ENCODE results near the gene PCYT2.
A peak's percentile ranks its signal among the peaks of the same experiment; 100 is the strongest.

Gene PCYT2

GRCh38 chr17:81917565-81918332, 6.5 kb upstream of the PCYT2 start, which contains the start of gene SIRT7 (continued):
- TF ChIP-seq, protein P1, sequence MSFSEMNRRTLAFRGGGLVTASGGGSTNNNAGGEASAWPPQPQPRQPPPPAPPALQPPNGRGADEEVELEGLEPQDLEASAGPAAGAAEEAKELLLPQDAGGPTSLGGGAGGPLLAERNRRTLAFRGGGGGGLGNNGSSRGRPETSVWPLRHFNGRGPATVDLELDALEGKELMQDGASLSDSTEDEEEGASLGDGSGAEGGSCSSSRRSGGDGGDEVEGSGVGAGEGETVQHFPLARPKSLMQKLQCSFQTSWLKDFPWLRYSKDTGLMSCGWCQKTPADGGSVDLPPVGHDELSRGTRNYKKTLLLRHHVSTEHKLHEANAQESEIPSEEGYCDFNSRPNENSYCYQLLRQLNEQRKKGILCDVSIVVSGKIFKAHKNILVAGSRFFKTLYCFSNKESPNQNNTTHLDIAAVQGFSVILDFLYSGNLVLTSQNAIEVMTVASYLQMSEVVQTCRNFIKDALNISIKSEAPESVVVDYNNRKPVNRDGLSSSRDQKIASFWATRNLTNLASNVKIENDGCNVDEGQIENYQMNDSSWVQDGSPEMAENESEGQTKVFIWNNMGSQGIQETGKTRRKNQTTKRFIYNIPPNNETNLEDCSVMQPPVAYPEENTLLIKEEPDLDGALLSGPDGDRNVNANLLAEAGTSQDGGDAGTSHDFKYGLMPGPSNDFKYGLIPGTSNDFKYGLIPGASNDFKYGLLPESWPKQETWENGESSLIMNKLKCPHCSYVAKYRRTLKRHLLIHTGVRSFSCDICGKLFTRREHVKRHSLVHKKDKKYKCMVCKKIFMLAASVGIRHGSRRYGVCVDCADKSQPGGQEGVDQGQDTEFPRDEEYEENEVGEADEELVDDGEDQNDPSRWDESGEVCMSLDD (tag by site-specific recombination; IDR thresholded peaks at IDR 0.05), result no peak
- 0 out of 2 replicates have a peak, but pooled peaks have one; percentile 30 for TF ChIP-seq KLF10 (tag by site-specific recombination; IDR thresholded peaks at IDR 0.05)
- 0 out of 2 replicates have a peak, but pooled peaks have one; percentile 36 for TF ChIP-seq ZNF561 (tag by site-specific recombination; IDR thresholded peaks at IDR 0.05; ENCODE audit: borderline replicate concordance)
- TF ChIP-seq, protein P2, sequence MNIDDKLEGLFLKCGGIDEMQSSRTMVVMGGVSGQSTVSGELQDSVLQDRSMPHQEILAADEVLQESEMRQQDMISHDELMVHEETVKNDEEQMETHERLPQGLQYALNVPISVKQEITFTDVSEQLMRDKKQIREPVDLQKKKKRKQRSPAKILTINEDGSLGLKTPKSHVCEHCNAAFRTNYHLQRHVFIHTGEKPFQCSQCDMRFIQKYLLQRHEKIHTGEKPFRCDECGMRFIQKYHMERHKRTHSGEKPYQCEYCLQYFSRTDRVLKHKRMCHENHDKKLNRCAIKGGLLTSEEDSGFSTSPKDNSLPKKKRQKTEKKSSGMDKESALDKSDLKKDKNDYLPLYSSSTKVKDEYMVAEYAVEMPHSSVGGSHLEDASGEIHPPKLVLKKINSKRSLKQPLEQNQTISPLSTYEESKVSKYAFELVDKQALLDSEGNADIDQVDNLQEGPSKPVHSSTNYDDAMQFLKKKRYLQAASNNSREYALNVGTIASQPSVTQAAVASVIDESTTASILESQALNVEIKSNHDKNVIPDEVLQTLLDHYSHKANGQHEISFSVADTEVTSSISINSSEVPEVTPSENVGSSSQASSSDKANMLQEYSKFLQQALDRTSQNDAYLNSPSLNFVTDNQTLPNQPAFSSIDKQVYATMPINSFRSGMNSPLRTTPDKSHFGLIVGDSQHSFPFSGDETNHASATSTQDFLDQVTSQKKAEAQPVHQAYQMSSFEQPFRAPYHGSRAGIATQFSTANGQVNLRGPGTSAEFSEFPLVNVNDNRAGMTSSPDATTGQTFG (tag by site-specific recombination; IDR thresholded peaks at IDR 0.05; ENCODE audit: borderline replicate concordance), result no peak
- TF ChIP-seq SP2 (tag by site-specific recombination; IDR thresholded peaks at IDR 0.05), result peak; percentile 49
- peak; percentile 60 for TF ChIP-seq ZBTB26 (tag by site-specific recombination; optimal IDR thresholded peaks at IDR 0.05)
- 0 out of 2 replicates have a peak, but pooled peaks have one; percentile 10 for TF ChIP-seq GLIS2 (tag by site-specific recombination; IDR thresholded peaks at IDR 0.05)
- TF ChIP-seq ZNF555 (tag by site-specific recombination; conservative IDR thresholded peaks at IDR 0.05), result no peak
- peak; percentile 71 for TF ChIP-seq SP3 (tag by site-specific recombination; IDR thresholded peaks at IDR 0.05)
- no peak for TF ChIP-seq KLF16 (tag by site-specific recombination; IDR thresholded peaks at IDR 0.05)
- TF ChIP-seq ZFHX2 (tag by site-specific recombination; conservative IDR thresholded peaks at IDR 0.05), result 0 out of 2 replicates have a peak, but pooled peaks have one; percentile 9
- 0 out of 2 replicates have a peak, but pooled peaks have one; percentile 6 for TF ChIP-seq ZNF677 (tag by site-specific recombination; IDR thresholded peaks at IDR 0.05)
- TF ChIP-seq ZBTB6 (tag by site-specific recombination; IDR thresholded peaks at IDR 0.05), result peak; percentile 31; the same call in 1 of the 2 replicates
- peak; percentile 78 for TF ChIP-seq REST (tag by site-specific recombination; IDR thresholded peaks at IDR 0.05)
- no peak for TF ChIP-seq PRDM6 (tag by site-specific recombination; IDR thresholded peaks at IDR 0.05)
- 0 out of 2 replicates have a peak, but pooled peaks have one; percentile 47 for TF ChIP-seq ZSCAN30 (tag by site-specific recombination; IDR thresholded peaks at IDR 0.05)
- peak; percentile 54; the same call in 1 of the 2 replicates for TF ChIP-seq YY1 (tag by site-specific recombination; IDR thresholded peaks at IDR 0.05)

All from HEK293 (cell line).